Neural cell (in vitro differentiated cells): ENCODE measurements around the gene NKX1-2. TPM values are rescaled to one million over a fixed set of nuclear protein-coding genes. Genes with fewer than 3 reads are reported as not detected.
A peak's percentile ranks its signal among the peaks of the same experiment; 100 is the strongest.

Source experiments
- H2AFZ ChIP-seq: fragments of 200-600, 300-800 bp; sonication (generic), shearing (Covaris generic); 2 replicates; pipeline ENCODE4 v1.6.0; 2014; ENCODE audit warnings: low read depth, mild to moderate bottlenecking, antibody characterized with exemption, low read length, moderate library complexity
- H3F3A ChIP-seq: fragments of 200-600 bp; shearing (Covaris generic); 2 replicates; pipeline ENCODE4 v1.6.1; 2016; ENCODE audit warnings: mild to moderate bottlenecking, moderate library complexity, mixed read lengths, antibody characterized with exemption, low read length; ENCODE audit not compliant: insufficient read depth, poor library complexity, severe bottlenecking
- H3K27ac ChIP-seq: fragments of 200-600, 300-800 bp; sonication (generic), shearing (Covaris generic); 2 replicates; pipeline ENCODE4 v1.5.1; 2014; ENCODE audit warnings: mild to moderate bottlenecking, low read length, moderate library complexity
- H3K27me3 ChIP-seq: fragments of 300-800, 200-600 bp; sonication (generic), shearing (Covaris generic); 2 replicates; pipeline ENCODE4 v1.6.0; 2014; ENCODE audit warnings: mild to moderate bottlenecking, low read depth, low read length, moderate library complexity; ENCODE audit not compliant: insufficient read depth
- H3K36me3 ChIP-seq: fragments of 300-800, 200-600 bp; sonication (generic), shearing (Covaris generic); 2 replicates; pipeline ENCODE4 v1.5.1; 2014; ENCODE audit warnings: mild to moderate bottlenecking, antibody characterized with exemption, low read length, moderate library complexity; ENCODE audit not compliant: insufficient read depth
- H3K4me2 ChIP-seq: fragments of 300-800, 200-600 bp; sonication (generic), shearing (Covaris generic); 2 replicates; pipeline ENCODE4 v1.6.0; 2014; ENCODE audit warnings: mild to moderate bottlenecking, low read length
- H3K4me3 ChIP-seq: fragments of 300-800, 200-600 bp; sonication (generic), shearing (Covaris generic); 2 replicates; pipeline ENCODE4 v1.5.1; 2014; ENCODE audit warnings: mild to moderate bottlenecking, low read length, moderate library complexity
- H3K79me2 ChIP-seq: fragments of 200-600 bp; shearing (Covaris generic); replicated peaks from 2 replicates; pipeline ENCODE4 v1.6.0; 2014; ENCODE audit warnings: mild to moderate bottlenecking, low read length, moderate library complexity; ENCODE audit not compliant: insufficient read depth
- H3K9ac ChIP-seq: fragments of 300-800, 200-600 bp; sonication (generic), shearing (Covaris generic); 2 replicates; pipeline ENCODE4 v1.6.1; 2016; ENCODE audit warnings: mild to moderate bottlenecking, low read length, mixed read lengths
- H3K9me2 ChIP-seq: fragments of 200-600 bp; shearing (Covaris generic); 2 replicates; pipeline ENCODE4 v1.6.1; 2016; ENCODE audit warnings: mild to moderate bottlenecking, low read length, mixed read lengths; ENCODE audit not compliant: insufficient read depth
- H3K9me3 ChIP-seq: fragments of 200-600, 300-800 bp; sonication (generic), shearing (Covaris generic); 2 replicates; pipeline ENCODE4 v1.6.1; 2016; ENCODE audit warnings: mild to moderate bottlenecking, mixed run types, low read length, moderate library complexity, mixed read lengths
- H4K20me1 ChIP-seq: fragments of 200-600 bp; shearing (Covaris generic); 2 replicates; pipeline ENCODE4 v1.6.1; 2016; ENCODE audit warnings: mild to moderate bottlenecking, mixed run types; ENCODE audit not compliant: insufficient read depth
- EP300 ChIP-seq: fragments of 450-650 bp; conservative IDR thresholded peaks from 2 replicates; pipeline ENCODE4 v1.6.1; 2014; ENCODE audit warnings: antibody characterized with exemption, mild to moderate bottlenecking, moderate library complexity; ENCODE audit not compliant: poor library complexity, severe bottlenecking
- EZH2 ChIP-seq: fragments of 200-600, 300-800 bp; shearing (Covaris generic), sonication (generic); IDR thresholded peaks from 2 replicates; pipeline ENCODE4 v1.6.1; 2014; ENCODE audit warnings: antibody characterized with exemption, low read length, borderline replicate concordance, mild to moderate bottlenecking; ENCODE audit not compliant: insufficient read depth, poor library complexity, severe bottlenecking
- MXI1 ChIP-seq: fragments of 450-650 bp; conservative IDR thresholded peaks from 2 replicates; pipeline ENCODE4 v1.6.1; 2014; ENCODE audit warnings: antibody characterized with exemption, mild to moderate bottlenecking; ENCODE audit not compliant: poor library complexity, severe bottlenecking
- POLR2AphosphoS5 ChIP-seq: IDR thresholded peaks from 2 replicates; pipeline ENCODE4 v1.6.1; 2012
- RAD21 ChIP-seq: fragments of 450-650 bp; conservative IDR thresholded peaks from 2 replicates; pipeline ENCODE4 v1.6.1; 2014; ENCODE audit warnings: antibody characterized with exemption, mild to moderate bottlenecking, moderate library complexity
- REST ChIP-seq: IDR thresholded peaks from 2 replicates; pipeline ENCODE4 v1.6.1; 2012; ENCODE audit warnings: borderline replicate concordance
- SMC3 ChIP-seq: fragments of 450-650 bp; conservative IDR thresholded peaks from 2 replicates; pipeline ENCODE4 v1.6.1; 2014; ENCODE audit warnings: antibody characterized with exemption, mild to moderate bottlenecking, moderate library complexity; ENCODE audit not compliant: poor library complexity
- TAF1 ChIP-seq: IDR thresholded peaks from 2 replicates; pipeline ENCODE4 v1.6.1; 2012; ENCODE audit warnings: low read depth
- polyA plus RNA-seq: library from polyadenylated mRNA; depleted of rRNA; stranded (reverse); fragments of >200 nt; gene quantifications from 2 replicates; pipeline ENCODE4 v1.2.3, GENCODE V29; 2014
- TF ChIP-seq, protein P1 (sequence below): fragments of 450-650 bp; IDR thresholded peaks from 2 replicates; pipeline ENCODE4 v1.5.1; 2014; ENCODE audit warnings: antibody characterized with exemption, mild to moderate bottlenecking, moderate library complexity; ENCODE audit not compliant: poor library complexity, severe bottlenecking

The NKX1-2 gene
- polyA plus RNA-seq, 1 donor from 2014 or later: 0.19 TPM

- Histone ChIP-seq H3K9me2 (no peaks in the 10 kb centered on the region), H3K36me3 (no peaks in the 10 kb centered on the region), H3F3A (no peaks in the 10 kb centered on the region), H3K27me3 (no peaks in the 10 kb centered on the region), H3K4me2 (no peak overlapping the region), H3K9ac (peak overlapping the region; percentile 64), H2AFZ (peak overlapping the region; percentile 43), H3K27ac (no peak overlapping the region), H4K20me1 (no peaks in the 10 kb centered on the region), H3K9me3 (no peaks in the 10 kb centered on the region), H3K79me2 (no peaks in the 10 kb centered on the region), H3K4me3 (peak overlapping the region; percentile 70)
- TF ChIP-seq, protein P1, sequence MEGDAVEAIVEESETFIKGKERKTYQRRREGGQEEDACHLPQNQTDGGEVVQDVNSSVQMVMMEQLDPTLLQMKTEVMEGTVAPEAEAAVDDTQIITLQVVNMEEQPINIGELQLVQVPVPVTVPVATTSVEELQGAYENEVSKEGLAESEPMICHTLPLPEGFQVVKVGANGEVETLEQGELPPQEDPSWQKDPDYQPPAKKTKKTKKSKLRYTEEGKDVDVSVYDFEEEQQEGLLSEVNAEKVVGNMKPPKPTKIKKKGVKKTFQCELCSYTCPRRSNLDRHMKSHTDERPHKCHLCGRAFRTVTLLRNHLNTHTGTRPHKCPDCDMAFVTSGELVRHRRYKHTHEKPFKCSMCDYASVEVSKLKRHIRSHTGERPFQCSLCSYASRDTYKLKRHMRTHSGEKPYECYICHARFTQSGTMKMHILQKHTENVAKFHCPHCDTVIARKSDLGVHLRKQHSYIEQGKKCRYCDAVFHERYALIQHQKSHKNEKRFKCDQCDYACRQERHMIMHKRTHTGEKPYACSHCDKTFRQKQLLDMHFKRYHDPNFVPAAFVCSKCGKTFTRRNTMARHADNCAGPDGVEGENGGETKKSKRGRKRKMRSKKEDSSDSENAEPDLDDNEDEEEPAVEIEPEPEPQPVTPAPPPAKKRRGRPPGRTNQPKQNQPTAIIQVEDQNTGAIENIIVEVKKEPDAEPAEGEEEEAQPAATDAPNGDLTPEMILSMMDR: no peak
- TF ChIP-seq SMC3 (no peak), REST (no peak), POLR2AphosphoS5 (no peak), EZH2 (no peak), TAF1 (no peak), RAD21 (no peak), MXI1 (no peak), EP300 (no peak)
Measured at GRCh38 chr10:124462348-124462695, 12.5 kb upstream of the NKX1-2 start.

- TF ChIP-seq EP300 (peak; percentile 63), RAD21 (peak; percentile 36), REST (peak; percentile 16), MXI1 (peak; percentile 81), TAF1 (no peak), POLR2AphosphoS5 (peak; percentile 74), SMC3 (peak; percentile 54), EZH2 (no peak)
- TF ChIP-seq, protein P1: peak; percentile 68
- Histone ChIP-seq H3K36me3 (no peaks in the 10 kb centered on the region), H3K79me2 (no peaks in the 10 kb centered on the region), H3K27me3 (no peaks in the 10 kb centered on the region), H3K9me3 (no peaks in the 10 kb centered on the region), H3K4me3 (peak within 1 kb of the TSS; percentile 70), H2AFZ (peak within 1 kb of the TSS; percentile 43), H3K4me2 (no peak within 1 kb of the TSS), H3F3A (no peaks in the 10 kb centered on the region), H3K9ac (peak within 1 kb of the TSS; percentile 64), H3K9me2 (no peaks in the 10 kb centered on the region), H3K27ac (no peak within 1 kb of the TSS), H4K20me1 (no peaks in the 10 kb centered on the region)
Measured at GRCh38 chr10:124461642-124462347, 12.0 kb upstream of the NKX1-2 start, which contains the start of gene LHPP. Gene LHPP (plus strand): TSS chr10:124461823. CDS start chr10:124461863, 40 bp downstream.
